ENCODE measurements around the gene PLCD1.
"Not testable (repeated sequence)": the region's sequence is repeated elsewhere in the genome, so short reads cannot be mapped to it uniquely, and the experiment has no call there.

GRCh38 chr3:38053286-38053685 is 23.8 kb upstream of the PLCD1 start:
- not testable (repeated sequence) for TF ChIP-seq CTCF, POLR2A (IDR thresholded peaks at IDR 0.05)
